GM04503 (cell line): ENCODE data around the gene SLC25A19.

Source experiments
- DNase-seq: peaks from one replicate; pipeline ENCODE4 v3.0.0-alpha.2; 2012; ENCODE audit warnings: low read depth

The SLC25A19 gene

GRCh38 chr17:75241502-75241901 lies 47.7 kb downstream of the SLC25A19 start:
- DNase-seq: no peak

DNA sequence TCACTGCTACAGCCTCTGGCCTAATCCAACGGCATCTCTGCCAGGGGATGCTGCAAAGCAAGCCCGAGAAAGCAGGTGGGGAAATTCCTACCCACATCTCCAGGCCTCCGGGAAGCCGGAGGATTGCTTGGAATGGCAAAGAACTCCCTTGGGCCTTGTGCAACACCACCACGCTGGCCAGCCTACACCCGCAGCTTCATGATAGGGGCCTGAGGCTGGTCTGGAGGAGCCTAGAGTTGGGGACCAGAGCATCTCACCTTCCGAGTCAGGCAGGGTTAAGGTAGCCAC lies 48.1 kb downstream of the SLC25A19 start:
- DNase-seq: no peak

GRCh38 chr17:75240394-75241142 lies 48.7 kb downstream of the SLC25A19 start:
- no peak for DNase-seq

- no peak for DNase-seq
Measured at GRCh38 chr17:75239778-75240393, 49.3 kb downstream of the SLC25A19 start.

DNA sequence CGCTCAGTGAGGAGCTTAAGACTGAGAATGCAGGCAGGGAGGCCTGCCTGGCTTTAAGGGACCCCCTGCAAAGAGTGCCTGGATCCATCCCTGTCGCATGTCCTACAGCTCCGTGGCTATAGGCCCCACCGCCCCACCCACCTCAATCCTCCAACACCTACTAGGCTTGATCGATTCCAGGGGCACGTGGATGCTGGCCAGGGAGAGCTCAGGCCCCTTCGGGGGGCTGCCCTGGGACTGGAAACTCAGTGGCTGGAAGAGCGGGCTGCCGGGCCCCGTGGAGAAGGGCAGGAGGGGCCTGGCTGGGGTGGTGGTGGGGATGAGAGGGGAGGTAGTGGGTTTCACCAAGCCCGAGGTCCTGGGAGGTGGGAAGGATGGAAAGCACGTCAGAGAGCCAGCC lies 50.0 kb downstream of the SLC25A19 start:
- DNase-seq: no peak

DNA sequence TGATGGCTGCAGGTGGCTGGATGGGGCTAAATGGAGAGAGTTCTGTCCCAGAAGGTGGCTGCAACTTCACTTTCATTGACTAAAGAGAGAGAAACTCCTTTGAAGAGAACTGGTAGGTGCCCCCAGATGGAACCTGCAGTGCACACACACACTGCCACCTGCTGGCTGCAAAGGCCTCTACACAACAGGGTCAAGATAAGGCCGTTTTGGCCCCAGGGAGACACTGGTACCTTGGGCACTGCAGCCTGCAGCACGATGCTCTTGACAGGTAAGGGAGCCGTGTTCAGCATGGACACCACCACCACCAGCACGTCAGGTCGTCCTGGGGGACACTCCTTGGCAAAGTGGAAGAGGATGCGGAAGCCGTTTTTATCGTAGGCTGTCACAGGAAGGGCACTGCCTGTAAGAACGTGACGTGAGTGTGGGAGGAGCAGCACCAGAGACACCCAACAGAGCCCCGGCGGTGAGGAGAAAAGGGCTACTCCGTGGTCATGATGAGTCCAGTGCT lies 50.5 kb downstream of the SLC25A19 start:
- no peak for DNase-seq

DNA sequence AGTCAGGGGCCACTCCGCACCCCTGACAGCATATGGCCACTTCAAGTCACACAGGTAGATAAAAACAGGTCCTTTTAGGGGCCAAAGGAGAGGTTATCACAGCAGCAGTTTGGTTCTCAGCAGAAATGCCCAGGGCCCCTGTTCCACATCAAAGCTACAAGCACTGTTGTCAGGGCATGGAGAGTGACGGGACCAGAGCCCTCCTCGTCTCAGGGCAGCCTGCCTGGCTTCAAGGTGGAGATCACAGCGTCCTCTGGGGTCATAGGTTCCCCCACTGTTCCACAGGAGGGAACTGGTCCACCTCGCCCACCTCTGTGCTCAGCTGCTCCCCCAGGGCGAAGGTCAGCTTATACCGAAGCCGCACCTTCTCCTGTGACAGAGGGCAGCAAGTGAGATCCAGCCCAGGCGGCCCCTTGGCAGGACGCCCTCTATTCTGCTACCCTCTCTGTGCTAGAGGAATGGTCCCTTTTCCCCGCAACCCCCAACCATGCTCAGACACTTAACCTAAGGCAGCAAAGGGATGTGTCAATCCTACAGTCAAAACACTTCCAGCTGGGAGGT lies 51.1 kb downstream of the SLC25A19 start:
- DNase-seq: no peak

GRCh38 chr17:75237100-75238014 lies 51.9 kb downstream of the SLC25A19 start:
- DNase-seq: no peak

DNA sequence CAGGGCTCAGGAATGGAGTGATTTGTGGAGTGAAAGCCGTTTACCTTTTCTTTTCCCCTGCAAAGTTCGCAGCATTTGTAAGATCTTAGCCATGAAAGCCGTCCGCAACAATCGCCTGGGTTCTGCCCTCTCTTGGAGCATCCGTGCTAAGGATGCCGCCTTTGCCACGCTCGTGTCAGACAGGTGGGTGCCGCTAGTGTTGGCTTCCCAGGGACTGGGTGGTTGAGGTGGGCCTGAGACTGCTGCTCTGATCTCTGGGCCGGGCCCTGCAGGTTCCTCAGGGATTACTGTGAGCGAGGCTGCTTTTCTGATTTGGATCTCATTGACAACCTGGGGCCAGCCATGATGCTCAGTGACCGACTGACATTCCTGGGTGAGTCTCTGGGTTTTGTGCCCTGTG lies 56.4 kb downstream of the SLC25A19 start:
- DNase-seq: no peak

DNA sequence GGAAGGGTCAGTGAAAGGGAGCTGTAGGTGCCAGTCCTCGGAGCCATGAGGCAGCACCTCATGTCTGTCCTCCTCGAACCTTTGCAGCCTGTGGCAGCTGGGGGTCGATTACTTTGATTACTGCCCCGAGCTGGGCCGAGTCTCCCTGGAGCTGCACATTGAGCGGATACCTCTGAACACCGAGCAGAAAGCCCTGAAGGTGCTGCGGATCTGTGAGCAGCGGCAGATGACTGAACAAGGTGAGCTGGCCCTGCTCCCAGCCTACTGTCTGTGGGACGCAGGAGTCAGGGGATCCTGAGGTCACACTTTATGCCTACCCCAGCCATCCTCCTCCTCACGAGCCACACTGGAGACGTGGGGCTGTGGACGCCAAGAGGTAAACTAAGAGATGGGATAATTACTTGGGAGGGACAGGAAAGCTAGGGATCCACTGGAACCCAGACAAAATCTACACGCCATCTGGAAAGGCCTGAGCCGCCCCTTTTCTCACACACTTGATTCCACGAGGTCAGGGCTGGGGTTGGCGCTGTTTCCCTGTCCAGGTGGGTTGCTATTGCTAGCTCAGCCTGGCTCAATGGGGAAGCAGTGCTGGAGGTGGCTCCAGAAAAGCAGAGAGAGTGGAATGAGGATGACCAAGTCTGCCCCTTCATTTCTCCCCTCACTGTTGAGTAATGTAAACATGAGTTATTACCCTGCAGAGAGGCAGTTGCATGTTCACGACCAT lies 57.3 kb downstream of the SLC25A19 start:
- DNase-seq: no peak

DNA sequence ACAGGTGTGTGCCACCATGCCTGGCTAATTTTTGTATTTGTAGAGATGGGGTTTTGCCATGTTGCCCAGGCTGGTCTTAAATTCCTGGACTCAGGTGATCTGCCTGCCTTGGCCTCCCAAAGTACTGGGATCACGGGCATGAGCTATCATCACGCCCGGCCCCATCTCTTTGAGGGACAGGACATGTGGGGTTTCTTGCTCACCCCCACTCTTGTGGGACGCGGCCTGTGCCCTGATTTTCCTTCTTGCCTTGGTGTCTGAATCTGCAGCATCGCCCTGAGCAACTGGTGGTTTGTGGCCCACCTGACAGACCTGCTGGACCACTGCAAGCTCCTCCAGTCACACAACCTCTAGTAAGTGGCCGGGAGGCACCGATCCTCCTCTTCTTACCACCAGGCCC lies 58.2 kb downstream of the SLC25A19 start:
- DNase-seq: no peak

DNA sequence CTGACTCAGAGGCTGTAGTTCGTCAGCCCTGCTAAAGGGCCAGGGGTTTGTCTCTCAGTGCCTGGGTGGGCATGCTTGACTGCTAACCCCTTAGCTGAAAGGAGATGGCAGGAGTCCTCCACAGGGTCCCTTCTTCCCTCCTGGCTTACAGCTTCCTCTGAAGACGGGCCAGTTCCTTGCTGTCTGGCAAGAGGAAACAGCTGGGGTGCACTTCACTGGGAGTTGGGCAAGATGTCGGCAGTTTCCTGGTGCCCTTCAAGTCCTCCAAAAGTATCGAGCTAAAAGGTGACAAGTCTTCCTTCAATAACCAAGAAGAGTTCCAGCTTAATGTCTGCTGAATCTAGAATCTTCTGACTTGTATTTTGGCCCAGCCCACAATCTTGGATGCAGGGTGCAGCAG lies 60.4 kb downstream of the SLC25A19 start:
- no peak for DNase-seq

DNA sequence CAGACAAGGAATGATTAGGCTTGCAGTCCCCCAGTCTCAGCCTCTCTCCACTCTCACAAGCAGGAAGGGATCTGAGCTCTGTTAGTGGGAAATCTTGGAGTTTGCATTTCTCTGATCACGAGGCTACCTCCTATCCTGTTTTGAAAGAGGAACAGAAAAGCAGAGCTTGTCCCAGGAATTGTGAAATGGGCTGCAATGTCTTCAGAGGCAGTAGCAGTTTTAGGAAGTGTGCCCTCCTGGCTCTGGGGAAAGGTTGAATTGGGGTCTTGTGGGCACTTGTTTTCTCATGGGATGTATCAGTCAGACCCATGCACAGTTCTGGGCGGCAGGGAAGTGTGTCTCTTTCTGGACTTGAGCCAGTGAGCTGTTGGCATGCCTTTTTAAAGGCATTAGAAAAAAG lies 60.9 kb downstream of the SLC25A19 start:
- no peak for DNase-seq

DNA sequence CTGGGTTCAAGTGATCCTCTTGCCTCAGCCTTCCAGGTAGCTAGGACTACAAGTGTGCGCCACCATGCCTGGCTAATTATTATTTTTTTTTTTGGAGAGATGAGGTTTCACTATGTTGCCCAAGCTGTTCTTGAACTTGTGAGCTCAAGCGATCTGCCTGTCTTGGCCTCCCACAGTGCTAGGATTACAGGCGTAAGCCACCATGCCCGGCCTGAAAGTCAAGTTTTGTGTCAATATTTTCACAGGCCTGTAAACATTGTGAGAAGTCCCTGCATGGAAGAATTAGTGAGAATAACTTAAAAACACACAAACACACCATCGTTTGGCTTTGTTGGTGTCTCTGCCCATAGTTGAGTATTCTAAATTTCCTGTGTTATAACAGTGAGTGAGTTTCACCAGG lies 61.5 kb downstream of the SLC25A19 start:
- DNase-seq: no peak

DNA sequence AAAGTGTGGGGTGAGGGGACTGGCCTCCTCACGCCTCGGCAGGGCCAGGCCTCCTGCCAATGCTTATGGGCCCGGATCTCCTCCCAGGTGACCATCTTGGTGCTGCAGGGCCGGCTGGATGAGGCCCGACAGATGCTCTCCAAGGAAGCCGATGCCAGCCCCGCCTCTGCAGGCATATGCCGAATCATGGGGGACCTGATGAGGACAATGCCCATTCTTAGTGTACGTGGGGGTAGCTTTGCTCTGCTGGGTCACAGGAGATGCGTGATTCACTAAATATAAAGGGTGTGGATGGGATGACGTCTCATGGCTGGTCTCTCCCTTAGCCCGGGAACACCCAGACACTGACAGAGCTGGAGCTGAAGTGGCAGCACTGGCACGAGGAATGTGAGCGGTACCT lies 64.2 kb downstream of the SLC25A19 start:
- no peak for DNase-seq
